ENCODE data around the gene MPO.

DNA sequence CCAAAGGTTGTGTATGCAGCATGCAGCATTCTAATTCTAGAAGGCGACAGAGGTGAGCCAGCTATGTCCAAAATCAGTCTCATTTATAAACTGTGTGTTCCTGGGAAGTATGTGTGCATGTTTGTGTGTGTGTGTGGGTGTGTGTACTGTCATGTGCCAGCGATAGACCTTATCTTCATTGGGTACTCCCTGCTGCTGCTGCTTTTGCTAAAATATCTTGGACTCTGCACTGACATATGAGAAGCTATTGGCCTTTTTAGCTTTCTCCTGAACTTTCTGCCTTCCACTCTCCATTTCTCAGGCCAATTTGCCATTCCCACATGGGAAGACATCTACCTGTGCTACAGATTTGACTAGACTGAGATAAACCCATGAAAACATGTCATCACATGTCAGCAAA is 44.3 kb downstream of the MPO start:
- TF ChIP-seq, protein P1, sequence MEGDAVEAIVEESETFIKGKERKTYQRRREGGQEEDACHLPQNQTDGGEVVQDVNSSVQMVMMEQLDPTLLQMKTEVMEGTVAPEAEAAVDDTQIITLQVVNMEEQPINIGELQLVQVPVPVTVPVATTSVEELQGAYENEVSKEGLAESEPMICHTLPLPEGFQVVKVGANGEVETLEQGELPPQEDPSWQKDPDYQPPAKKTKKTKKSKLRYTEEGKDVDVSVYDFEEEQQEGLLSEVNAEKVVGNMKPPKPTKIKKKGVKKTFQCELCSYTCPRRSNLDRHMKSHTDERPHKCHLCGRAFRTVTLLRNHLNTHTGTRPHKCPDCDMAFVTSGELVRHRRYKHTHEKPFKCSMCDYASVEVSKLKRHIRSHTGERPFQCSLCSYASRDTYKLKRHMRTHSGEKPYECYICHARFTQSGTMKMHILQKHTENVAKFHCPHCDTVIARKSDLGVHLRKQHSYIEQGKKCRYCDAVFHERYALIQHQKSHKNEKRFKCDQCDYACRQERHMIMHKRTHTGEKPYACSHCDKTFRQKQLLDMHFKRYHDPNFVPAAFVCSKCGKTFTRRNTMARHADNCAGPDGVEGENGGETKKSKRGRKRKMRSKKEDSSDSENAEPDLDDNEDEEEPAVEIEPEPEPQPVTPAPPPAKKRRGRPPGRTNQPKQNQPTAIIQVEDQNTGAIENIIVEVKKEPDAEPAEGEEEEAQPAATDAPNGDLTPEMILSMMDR (conservative IDR thresholded peaks at IDR 0.05; ENCODE audit: low read length), result no peak
- no peak for TF ChIP-seq EZH2phosphoT487 (IDR thresholded peaks at IDR 0.05; ENCODE audit: borderline replicate concordance, low read depth, low read length)
